Neutrophil (primary cell): ENCODE results near the gene CD1D.
A peak's percentile ranks its signal among the peaks of the same experiment; 100 is the strongest.

Source experiments
- H3K27ac ChIP-seq: fragments of 200-600 bp; sonication (generic); 2 replicates; pipeline ENCODE4 v1.5.1; 2016; ENCODE audit warnings: mild to moderate bottlenecking, moderate library complexity
- H3K27me3 ChIP-seq: fragments of 200-600 bp; sonication (generic); 2 replicates; pipeline ENCODE4 v1.6.0; 2016; ENCODE audit warnings: mild to moderate bottlenecking
- H3K36me3 ChIP-seq: fragments of 200-600 bp; sonication (generic); 2 replicates; pipeline ENCODE4 v1.5.1; 2017
- H3K4me1 ChIP-seq, 2 experiments: fragments of 200-600 bp in 1 of 2; sonication (generic) in 1 of 2; 1 replicate in 1 of 2; 2 replicates in 1 of 2; pipeline versions ENCODE4 v1.5.1 to v1.6.1; 2013 to 2016; ENCODE audit warnings: low read depth in 1 of 2, low read length in 1 of 2, mild to moderate bottlenecking in 1 of 2, moderate library complexity in 1 of 2; ENCODE audit not compliant: control insufficient read depth in 1 of 2, insufficient read depth in 1 of 2
- H3K4me3 ChIP-seq, 2 experiments: fragments of 200-600 bp in 1 of 2; sonication (generic) in 1 of 2; 1 replicate in 1 of 2; 2 replicates in 1 of 2; pipeline ENCODE4 v1.5.1; 2013 to 2016; ENCODE audit warnings: low read depth in 1 of 2, low read length in 1 of 2, mild to moderate bottlenecking in 1 of 2, moderate library complexity in 1 of 2
- H3K9me3 ChIP-seq: fragments of 200-600 bp; sonication (generic); 2 replicates; pipeline ENCODE4 v1.5.1; 2016
- CTCF ChIP-seq: fragments of 200-600 bp; sonication (generic); IDR thresholded peaks from 2 replicates; pipeline ENCODE4 v1.5.1; 2016; ENCODE audit warnings: antibody characterized with exemption

CD1D gene

GRCh38 chr1:158180741-158181576, at the start of gene CD1D:
CD1D (plus strand) TSS chr1:158180895; CDS start chr1:158181102, 207 bp downstream.
- Histone ChIP-seq H3K9me3 (no peaks in the 10 kb centered on the region), H3K27me3 (peaks cover 42% of the 10 kb centered on the region), H3K27ac (peak within 1 kb of the TSS; percentile 60), H3K36me3 (no peaks in the 10 kb centered on the region), H3K4me1 (peaks cover 45 to 52% of the 10 kb centered on the region in 2 experiments), H3K4me3 (peak within 1 kb of the TSS; percentile 74 to 82)
- TF ChIP-seq CTCF, result no peak

GRCh38 chr1:158131217-158131616, 49.5 kb upstream of the CD1D start:
- H3K27me3 ChIP-seq, result peaks cover 12% of the 10 kb centered on the region
- no peak overlapping the region for H3K4me3 ChIP-seq
- H3K9me3 ChIP-seq, result no peaks in the 10 kb centered on the region
- H3K27ac ChIP-seq, result no peak overlapping the region
- H3K4me1 ChIP-seq, result no peaks in the 10 kb centered on the region
- no peaks in the 10 kb centered on the region for H3K36me3 ChIP-seq
- TF ChIP-seq CTCF, result no peak

- Histone ChIP-seq H3K9me3 (no peaks in the 10 kb centered on the region), H3K27ac (no peak overlapping the region), H3K36me3 (no peaks in the 10 kb centered on the region), H3K27me3 (no peaks in the 10 kb centered on the region), H3K4me3 (no peak overlapping the region), H3K4me1 (no peaks in the 10 kb centered on the region)
- no peak for TF ChIP-seq CTCF
Observed at GRCh38 chr1:158140764-158141192, 39.9 kb upstream of the CD1D start.

GRCh38 chr1:158145173-158145719, 35.4 kb upstream of the CD1D start:
- H3K27me3 ChIP-seq, result no peaks in the 10 kb centered on the region
- no peak overlapping the region for H3K27ac ChIP-seq
- H3K4me1 ChIP-seq, result peaks cover 35% of the 10 kb centered on the region in 2 experiments
- no peaks in the 10 kb centered on the region for H3K9me3 ChIP-seq
- no peaks in the 10 kb centered on the region for H3K36me3 ChIP-seq
- no peak for TF ChIP-seq CTCF
- no peak overlapping the region for H3K4me3 ChIP-seq

- Histone ChIP-seq H3K27ac (no peak overlapping the region), H3K36me3 (no peaks in the 10 kb centered on the region), H3K4me3 (no peak overlapping the region), H3K9me3 (no peaks in the 10 kb centered on the region), H3K27me3 (no peaks in the 10 kb centered on the region), H3K4me1 (peaks cover 42 to 44% of the 10 kb centered on the region in 2 experiments)
- TF ChIP-seq CTCF, result no peak
Observed at GRCh38 chr1:158146165-158146564, 34.5 kb upstream of the CD1D start.
